ENCODE measurements around the gene CCNG2. TPM values are rescaled to one million over a fixed set of nuclear protein-coding genes. Genes with fewer than 3 reads are reported as not detected.

The CCNG2 gene
- total RNA-seq, 1 experiment from 2014 or later, result 34.1 TPM

DNA sequence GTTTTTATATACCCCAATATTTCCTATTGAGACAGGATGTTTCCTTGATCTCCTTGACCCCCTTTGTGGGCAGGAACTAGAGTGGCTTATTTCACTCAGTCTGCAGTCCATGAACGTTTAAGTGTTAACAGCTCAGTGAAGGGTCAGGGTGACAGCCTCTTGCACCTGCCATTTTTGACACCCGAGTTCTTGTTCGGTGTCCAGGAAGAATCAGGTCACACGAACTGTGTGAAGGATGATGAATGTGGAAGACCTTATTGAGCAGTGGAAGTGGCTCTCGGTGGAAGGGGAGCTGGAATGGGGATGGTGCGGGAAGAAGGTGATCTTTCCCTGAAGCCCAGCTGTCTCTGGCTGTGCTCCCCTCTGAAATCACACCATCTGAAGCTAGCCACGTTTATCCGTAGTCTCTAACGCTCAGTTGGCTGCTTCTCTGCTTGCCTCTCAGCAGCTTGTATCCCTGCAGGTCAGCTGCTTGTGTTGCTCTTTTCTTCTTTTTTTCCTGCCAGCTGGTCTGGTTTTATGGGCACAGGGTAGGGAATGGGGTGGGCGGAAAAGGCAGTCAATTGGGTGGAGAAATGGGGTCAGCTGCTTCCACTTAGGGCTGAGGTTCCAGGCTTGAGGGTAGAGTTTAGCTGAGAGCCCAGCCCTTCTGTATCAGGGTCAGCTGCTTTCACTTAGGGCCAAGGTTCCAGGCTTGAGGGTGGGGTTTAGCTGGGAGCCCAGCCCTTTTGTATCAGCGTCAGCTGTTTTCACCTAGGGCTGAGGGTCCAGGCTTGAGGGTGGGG lies 29.0 kb upstream of the CCNG2 start:
- no peak overlapping the region for H2AFZ ChIP-seq (ENCODE audit: low read depth, low read length, poor library complexity, severe bottlenecking)
- CTCF ChIA-PET, result no interaction called here

More for the DNA sequence above, 29.0 kb upstream of the CCNG2 start:
- no peak overlapping the region for H3K4me3 ChIP-seq (replicated peaks in 1 of 2; ENCODE audit: low read depth in 1 of 2, low read length in 2 of 2)
- ChIA-PET POLR2A (no interaction called here), RAD21 (ENCODE audit: low non-redundant PET in 1 of 2, low total read pairs in 2 of 2, uncharacterized antibody in 2 of 2, unreplicated experiment in 2 of 2) (no interaction called here)
- H3K9me3 ChIP-seq (ENCODE audit: control insufficient read depth in 1 of 2, insufficient read depth in 1 of 2, low read depth in 1 of 2, low read length in 2 of 2), result no peaks in the 10 kb centered on the region
- H3K9me2 ChIP-seq (ENCODE audit: insufficient read depth), result no peaks in the 10 kb centered on the region
- H3K79me2 ChIP-seq (ENCODE audit: insufficient read depth, low read length), result no peaks in the 10 kb centered on the region
- no peak overlapping the region for H3K27ac ChIP-seq (ENCODE audit: low read depth, low read length)
- no peaks in the 10 kb centered on the region for H3K27me3 ChIP-seq (ENCODE audit: insufficient read depth, low read length)
- no peak overlapping the region for H3K4me2 ChIP-seq (ENCODE audit: low read length)
- no TSS peak for BruUV-seq (replicated peaks)
- H4K20me1 ChIP-seq (ENCODE audit: insufficient read depth), result no peaks in the 10 kb centered on the region
- no peak for ATAC-seq
- H3K4me1 ChIP-seq (ENCODE audit: control insufficient read depth in 1 of 2, insufficient read depth in 2 of 2, low read length in 2 of 2), result no peaks in the 10 kb centered on the region
- no peaks in the 10 kb centered on the region for H3K36me3 ChIP-seq (ENCODE audit: control insufficient read depth in 1 of 2, insufficient read depth in 2 of 2, low read length in 2 of 2)
- intact Hi-C loops (cut with micrococcal nuclease), result no loop called here
- H3K9ac ChIP-seq (ENCODE audit: low read length), result no peak overlapping the region
- TF ChIP-seq SRF (IDR thresholded peaks at IDR 0.05; ENCODE audit: low read depth) (no peak), TCF7L2 (IDR thresholded peaks at IDR 0.05; ENCODE audit: borderline replicate concordance, extremely low read depth, insufficient read depth, insufficient read length) (no peak), JUND (IDR thresholded peaks at IDR 0.05) (no peak), EZH2phosphoT487 (IDR thresholded peaks at IDR 0.05; ENCODE audit: borderline replicate concordance) (no peak), CEBPB (IDR thresholded peaks at IDR 0.05; ENCODE audit: low read depth) (no peak), CBX3 (IDR thresholded peaks at IDR 0.05; ENCODE audit: low read depth) (no peak)
- TF ChIP-seq, protein P1, sequence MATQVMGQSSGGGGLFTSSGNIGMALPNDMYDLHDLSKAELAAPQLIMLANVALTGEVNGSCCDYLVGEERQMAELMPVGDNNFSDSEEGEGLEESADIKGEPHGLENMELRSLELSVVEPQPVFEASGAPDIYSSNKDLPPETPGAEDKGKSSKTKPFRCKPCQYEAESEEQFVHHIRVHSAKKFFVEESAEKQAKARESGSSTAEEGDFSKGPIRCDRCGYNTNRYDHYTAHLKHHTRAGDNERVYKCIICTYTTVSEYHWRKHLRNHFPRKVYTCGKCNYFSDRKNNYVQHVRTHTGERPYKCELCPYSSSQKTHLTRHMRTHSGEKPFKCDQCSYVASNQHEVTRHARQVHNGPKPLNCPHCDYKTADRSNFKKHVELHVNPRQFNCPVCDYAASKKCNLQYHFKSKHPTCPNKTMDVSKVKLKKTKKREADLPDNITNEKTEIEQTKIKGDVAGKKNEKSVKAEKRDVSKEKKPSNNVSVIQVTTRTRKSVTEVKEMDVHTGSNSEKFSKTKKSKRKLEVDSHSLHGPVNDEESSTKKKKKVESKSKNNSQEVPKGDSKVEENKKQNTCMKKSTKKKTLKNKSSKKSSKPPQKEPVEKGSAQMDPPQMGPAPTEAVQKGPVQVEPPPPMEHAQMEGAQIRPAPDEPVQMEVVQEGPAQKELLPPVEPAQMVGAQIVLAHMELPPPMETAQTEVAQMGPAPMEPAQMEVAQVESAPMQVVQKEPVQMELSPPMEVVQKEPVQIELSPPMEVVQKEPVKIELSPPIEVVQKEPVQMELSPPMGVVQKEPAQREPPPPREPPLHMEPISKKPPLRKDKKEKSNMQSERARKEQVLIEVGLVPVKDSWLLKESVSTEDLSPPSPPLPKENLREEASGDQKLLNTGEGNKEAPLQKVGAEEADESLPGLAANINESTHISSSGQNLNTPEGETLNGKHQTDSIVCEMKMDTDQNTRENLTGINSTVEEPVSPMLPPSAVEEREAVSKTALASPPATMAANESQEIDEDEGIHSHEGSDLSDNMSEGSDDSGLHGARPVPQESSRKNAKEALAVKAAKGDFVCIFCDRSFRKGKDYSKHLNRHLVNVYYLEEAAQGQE (IDR thresholded peaks at IDR 0.05; ENCODE audit: low read depth), result no peak
- TF ChIP-seq, protein P2, sequence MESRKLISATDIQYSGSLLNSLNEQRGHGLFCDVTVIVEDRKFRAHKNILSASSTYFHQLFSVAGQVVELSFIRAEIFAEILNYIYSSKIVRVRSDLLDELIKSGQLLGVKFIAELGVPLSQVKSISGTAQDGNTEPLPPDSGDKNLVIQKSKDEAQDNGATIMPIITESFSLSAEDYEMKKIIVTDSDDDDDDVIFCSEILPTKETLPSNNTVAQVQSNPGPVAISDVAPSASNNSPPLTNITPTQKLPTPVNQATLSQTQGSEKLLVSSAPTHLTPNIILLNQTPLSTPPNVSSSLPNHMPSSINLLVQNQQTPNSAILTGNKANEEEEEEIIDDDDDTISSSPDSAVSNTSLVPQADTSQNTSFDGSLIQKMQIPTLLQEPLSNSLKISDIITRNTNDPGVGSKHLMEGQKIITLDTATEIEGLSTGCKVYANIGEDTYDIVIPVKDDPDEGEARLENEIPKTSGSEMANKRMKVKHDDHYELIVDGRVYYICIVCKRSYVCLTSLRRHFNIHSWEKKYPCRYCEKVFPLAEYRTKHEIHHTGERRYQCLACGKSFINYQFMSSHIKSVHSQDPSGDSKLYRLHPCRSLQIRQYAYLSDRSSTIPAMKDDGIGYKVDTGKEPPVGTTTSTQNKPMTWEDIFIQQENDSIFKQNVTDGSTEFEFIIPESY (IDR thresholded peaks at IDR 0.05; ENCODE audit: extremely low read depth, insufficient replicate concordance, low read length), result no peak
- no peak for DNase-seq (ENCODE audit: low read depth, low spot score)
